Measurements from ENCODE around the gene ATL2.
A peak's percentile ranks its signal among the peaks of the same experiment; 100 is the strongest.

ATL2 gene

DNA sequence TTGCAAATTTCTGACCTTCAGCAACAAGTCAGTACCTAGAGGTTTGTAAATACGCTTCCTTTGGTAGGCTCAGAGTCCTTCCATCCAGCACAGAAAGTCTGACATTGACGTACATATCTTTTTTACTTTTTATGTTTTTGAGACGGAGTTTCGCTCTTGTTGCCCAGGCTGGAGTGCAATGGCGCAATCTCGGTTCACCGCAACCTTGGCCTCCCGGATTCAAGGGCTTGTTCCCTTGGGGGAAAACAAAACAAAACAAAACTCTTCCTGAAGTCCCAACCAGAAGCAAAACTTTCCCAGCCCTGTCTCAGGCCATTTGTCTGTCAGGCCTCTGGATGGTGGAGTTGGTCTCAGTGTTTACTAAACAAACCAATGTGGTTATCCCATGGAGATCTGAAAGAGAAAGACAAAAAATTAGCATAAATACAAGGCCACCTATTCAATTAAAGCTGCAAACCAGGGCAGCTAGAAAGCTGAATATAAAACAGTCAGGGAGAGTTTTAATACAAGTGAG is 29.6 kb upstream of the ATL2 start:
- DNase-seq (ENCODE audit: low spot score): no peak
- Histone ChIP-seq H3K27ac (peak overlapping the region in 1 of 2 donors; percentile 62), H3K4me3 (no peak overlapping the region)

DNA sequence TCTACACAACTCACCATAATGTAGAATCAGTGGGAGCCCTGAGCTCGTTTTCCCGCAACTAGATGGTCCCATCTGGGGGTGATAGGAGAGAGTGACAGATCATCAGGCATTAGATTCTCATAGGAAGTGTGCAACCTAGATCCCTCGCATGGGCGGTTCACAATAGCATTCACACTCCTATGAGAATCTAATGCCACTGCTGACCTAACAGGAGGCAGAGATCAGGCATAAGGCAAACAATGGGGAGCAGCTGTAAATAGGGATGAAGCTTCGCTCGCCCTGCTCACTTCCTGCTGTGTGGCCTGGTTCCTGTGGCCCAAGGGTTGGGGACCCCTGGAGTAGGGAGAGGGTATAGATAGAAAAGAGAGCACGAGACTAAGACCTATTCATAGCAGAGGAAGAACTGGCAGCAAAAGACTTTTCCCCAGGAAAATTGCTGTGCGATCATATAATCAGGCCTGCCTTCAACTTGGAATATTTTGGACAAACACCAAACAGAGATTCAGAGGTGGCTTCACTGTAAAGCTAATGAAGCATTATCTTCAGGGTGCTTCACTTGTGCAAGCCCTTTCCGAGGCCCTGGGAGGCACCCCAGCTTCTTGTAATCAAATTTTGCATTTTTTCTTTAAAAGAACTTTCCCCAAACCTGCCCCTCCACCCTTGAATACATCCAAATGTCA is 29.0 kb upstream of the ATL2 start:
- Histone ChIP-seq H3K27ac (peak overlapping the region in 1 of 2 donors; percentile 26), H3K4me3 (no peak overlapping the region)
- DNase-seq (ENCODE audit: low spot score): no peak
- TF ChIP-seq, protein P1, sequence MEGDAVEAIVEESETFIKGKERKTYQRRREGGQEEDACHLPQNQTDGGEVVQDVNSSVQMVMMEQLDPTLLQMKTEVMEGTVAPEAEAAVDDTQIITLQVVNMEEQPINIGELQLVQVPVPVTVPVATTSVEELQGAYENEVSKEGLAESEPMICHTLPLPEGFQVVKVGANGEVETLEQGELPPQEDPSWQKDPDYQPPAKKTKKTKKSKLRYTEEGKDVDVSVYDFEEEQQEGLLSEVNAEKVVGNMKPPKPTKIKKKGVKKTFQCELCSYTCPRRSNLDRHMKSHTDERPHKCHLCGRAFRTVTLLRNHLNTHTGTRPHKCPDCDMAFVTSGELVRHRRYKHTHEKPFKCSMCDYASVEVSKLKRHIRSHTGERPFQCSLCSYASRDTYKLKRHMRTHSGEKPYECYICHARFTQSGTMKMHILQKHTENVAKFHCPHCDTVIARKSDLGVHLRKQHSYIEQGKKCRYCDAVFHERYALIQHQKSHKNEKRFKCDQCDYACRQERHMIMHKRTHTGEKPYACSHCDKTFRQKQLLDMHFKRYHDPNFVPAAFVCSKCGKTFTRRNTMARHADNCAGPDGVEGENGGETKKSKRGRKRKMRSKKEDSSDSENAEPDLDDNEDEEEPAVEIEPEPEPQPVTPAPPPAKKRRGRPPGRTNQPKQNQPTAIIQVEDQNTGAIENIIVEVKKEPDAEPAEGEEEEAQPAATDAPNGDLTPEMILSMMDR (IDR thresholded peaks at IDR 0.05): no peak

More for the DNA sequence above, 29.6 kb upstream of the ATL2 start:
- TF ChIP-seq, protein P1 (IDR thresholded peaks at IDR 0.05): no peak

DNA sequence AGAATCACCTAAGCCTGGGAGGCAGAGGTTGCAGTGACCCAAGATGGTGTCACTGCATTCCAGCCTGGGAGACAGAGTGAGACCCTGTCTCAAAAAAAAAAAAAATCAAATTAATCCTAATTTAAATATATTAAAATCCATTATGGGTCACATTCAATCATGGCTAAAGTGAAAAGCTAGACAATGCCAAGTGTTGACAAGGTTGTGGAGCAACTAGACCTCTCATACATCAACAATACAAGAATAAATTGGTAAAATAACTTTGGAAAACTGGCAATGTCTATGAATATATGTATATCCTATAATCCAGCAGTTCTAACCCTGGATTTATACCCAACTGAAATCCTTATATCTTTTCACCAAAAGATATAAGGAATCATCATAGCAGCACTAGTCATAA is 23.4 kb upstream of the ATL2 start:
- no peak overlapping the region for H3K27ac ChIP-seq
- H3K4me3 ChIP-seq: no peak overlapping the region
- TF ChIP-seq, protein P1 (IDR thresholded peaks at IDR 0.05): no peak

DNA sequence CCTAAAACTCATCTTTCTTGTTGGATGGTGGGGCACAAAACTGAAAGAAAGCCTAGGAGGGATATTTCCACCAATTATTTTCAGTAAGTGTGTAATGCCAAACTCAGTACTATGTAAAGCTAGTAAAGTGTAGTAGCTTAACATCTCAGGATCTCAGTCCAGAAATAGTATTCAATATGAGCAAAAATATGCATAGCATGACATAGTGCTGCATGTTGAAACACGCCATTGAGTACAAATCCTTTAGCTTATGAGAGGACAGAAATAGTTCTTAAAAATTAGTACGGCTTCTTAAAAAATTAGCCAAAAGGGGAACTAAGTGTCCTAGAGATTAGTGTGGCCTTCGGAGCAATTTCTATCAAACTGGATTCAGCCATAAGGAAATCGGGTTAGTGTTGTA is 21.7 kb upstream of the ATL2 start:
- Histone ChIP-seq H3K27ac (no peak overlapping the region), H3K4me3 (no peak overlapping the region)
- TF ChIP-seq, protein P1 (IDR thresholded peaks at IDR 0.05): no peak
- DNase-seq (ENCODE audit: low spot score): no peak

More for the DNA sequence above, 23.4 kb upstream of the ATL2 start:
- DNase-seq (ENCODE audit: low spot score): no peak

DNA sequence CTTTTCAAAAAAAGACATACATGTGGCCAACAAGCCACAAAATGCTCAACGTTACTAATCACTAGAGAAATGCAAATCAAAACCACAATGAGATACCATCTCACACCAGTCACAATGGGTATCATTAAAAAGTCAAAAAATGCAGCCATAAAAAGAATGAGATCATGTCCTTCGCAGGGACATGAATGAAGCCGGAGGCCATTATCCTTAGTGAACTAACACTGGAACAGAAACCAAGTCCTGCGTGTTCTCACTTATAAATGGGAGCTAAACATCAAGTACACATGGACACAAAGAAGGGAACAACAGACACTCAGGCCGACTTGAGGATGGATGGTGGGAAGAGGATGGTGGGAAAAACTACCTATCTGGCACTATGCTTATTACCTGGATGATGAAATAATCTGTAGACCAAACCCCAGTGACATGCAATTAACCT is 17.8 kb upstream of the ATL2 start:
- Histone ChIP-seq H3K27ac (no peak overlapping the region), H3K4me3 (no peak overlapping the region)
- TF ChIP-seq, protein P1 (IDR thresholded peaks at IDR 0.05): no peak
- DNase-seq (ENCODE audit: low spot score): no peak

DNA sequence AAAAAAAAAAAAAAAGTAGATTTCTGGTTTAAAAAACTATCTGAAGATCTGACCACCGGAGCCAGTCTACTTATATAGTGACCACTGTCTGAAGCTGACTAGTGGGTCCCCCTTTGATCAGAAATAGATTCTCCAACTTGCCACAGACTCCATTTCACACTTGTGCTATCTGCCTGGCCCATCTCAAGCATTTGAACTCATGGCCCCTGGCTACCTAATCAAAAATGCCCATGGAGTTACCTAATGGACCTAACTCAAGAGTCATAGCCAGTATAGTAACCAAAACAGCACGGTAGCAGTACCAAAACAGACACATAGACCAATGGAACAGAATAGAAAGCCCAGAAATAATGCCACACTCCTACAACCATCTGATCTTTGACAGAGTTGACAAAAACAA is 17.0 kb upstream of the ATL2 start:
- Histone ChIP-seq H3K4me3 (no peak overlapping the region), H3K27ac (no peak overlapping the region)
- DNase-seq (ENCODE audit: low spot score): no peak
- TF ChIP-seq, protein P1 (IDR thresholded peaks at IDR 0.05): no peak

DNA sequence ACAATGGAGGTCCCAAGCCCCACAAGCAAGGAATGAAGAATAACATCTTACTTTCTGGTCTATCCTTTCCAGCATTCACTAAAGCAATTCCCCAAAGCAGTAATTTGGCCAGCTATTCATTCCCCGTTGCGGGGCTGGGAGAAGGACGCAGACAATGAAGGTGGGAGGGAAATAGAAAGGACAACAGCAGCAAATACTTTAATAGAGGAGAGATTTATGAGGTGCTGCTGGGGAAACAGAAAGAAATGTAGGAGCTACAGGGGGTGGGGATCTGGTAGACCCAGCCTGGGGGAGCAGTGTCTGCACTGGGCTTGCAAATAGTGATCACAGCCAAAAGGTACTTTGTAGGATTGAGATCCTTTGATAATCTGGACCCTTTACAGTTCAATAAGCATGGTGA is 13.9 kb upstream of the ATL2 start:
- DNase-seq (ENCODE audit: low spot score): no peak
- TF ChIP-seq, protein P1 (IDR thresholded peaks at IDR 0.05): no peak

More for the DNA sequence above, 13.9 kb upstream of the ATL2 start:
- H3K27ac ChIP-seq: no peak overlapping the region
- no peak overlapping the region for H3K4me3 ChIP-seq

Measured in coronary artery (tissue), 2 donors.